HepG2 (cell line): ENCODE data around the gene SEMA4A. TPM values are rescaled to one million over a fixed set of nuclear protein-coding genes. Genes with fewer than 3 reads are reported as not detected.
"Not testable (repeated sequence)": the region's sequence is repeated elsewhere in the genome, so short reads cannot be mapped to it uniquely, and the experiment has no call there.

ENCODE experiments used
- ATAC-seq: fragments of 200-7000 bp; cut with Tn5 transposase; 3 replicates; pipeline ENCODE4 v1.9.1; 2020; ENCODE audit warnings: mild to moderate bottlenecking, moderate library complexity
- BruUV-seq: library from RNA; stranded (reverse); fragments of 400-500 nt; replicated peaks from 2 replicates; lab custom pipeline; 2021; lab: Mats Ljungman, UMichigan
- CTCF ChIA-PET: fragments of 300-600 bp; formaldehyde crosslinking; extraction: SDS; loops from one replicate; lab custom pipeline; 2021; ENCODE audit warnings: low total read pairs, inconsistent platforms, low intra/inter-chr PET ratio; lab: Yijun Ruan, JAX
- POLR2A ChIA-PET: fragments of 350-600 bp; sonication (Branson Sonifier 250); formaldehyde crosslinking; loops from one replicate; lab custom pipeline; 2020; ENCODE audit warnings: antibody characterized with exemption, inconsistent platforms; lab: Yijun Ruan, JAX
- DNase-seq: peaks from one replicate; pipeline ENCODE4 v3.0.0-alpha.2; 2015; ENCODE audit warnings: low spot score
- FAIRE-seq: peaks from 3 replicates; lab custom pipeline; 2011; peaks lifted over from hg19 to GRCh38; lab: Jason Lieb, UNC
- H2AFZ ChIP-seq: one replicate; pipeline ENCODE4 v1.6.1; 2011; ENCODE audit warnings: low read length, inconsistent platforms
- H3K27ac ChIP-seq: fragments of 300-600 bp; 3 replicates; pipeline ENCODE4 v1.8.0; 2011; ENCODE audit warnings: mixed run types, mild to moderate bottlenecking, mixed read lengths, low read length, inconsistent platforms; ENCODE audit not compliant: insufficient read depth; ENCODE audit errors: extremely low read length
- H3K27me3 ChIP-seq, 2 experiments: fragments of 200-600 bp in 1 of 2; 2 replicates in 1 of 2; 3 replicates in 1 of 2; pipeline versions ENCODE4 v1.6.0 to v1.8.0; 2011; ENCODE audit warnings: low read length in 2 of 2, mild to moderate bottlenecking in 2 of 2, moderate library complexity in 2 of 2, inconsistent platforms in 1 of 2; ENCODE audit not compliant: insufficient read depth in 2 of 2, control insufficient read depth in 1 of 2
- H3K36me3 ChIP-seq, 2 experiments: fragments of 200-600 bp in 1 of 2; replicated peaks in 1 of 2; 2 replicates in 1 of 2; 3 replicates in 1 of 2; pipeline versions ENCODE4 v1.5.1 to v1.8.0; 2011; ENCODE audit warnings: low read length in 2 of 2, inconsistent platforms in 1 of 2; ENCODE audit not compliant: insufficient read depth in 2 of 2, control insufficient read depth in 1 of 2
- H3K4me1 ChIP-seq: 2 replicates; pipeline ENCODE4 v1.5.1; 2012; ENCODE audit warnings: low read length, inconsistent platforms; ENCODE audit not compliant: insufficient read depth
- H3K4me2 ChIP-seq: 2 replicates; pipeline ENCODE4 v1.6.0; 2011; ENCODE audit warnings: low read depth, low read length, inconsistent platforms
- H3K4me3 ChIP-seq, 3 experiments: fragments of 200-600 bp in 1 of 3; sonication (generic), shearing (Covaris generic) in 1 of 3; replicated peaks in 1 of 3; 2 replicates each; pipeline ENCODE4 v1.5.1; 2011 to 2016; ENCODE audit warnings: low read length in 3 of 3, inconsistent platforms in 2 of 3, low read depth in 2 of 3, mild to moderate bottlenecking in 2 of 3, control low read depth in 1 of 3, mixed read lengths in 1 of 3; ENCODE audit not compliant: insufficient read depth in 1 of 3
- H3K79me2 ChIP-seq: one replicate; pipeline ENCODE4 v1.6.1; 2011; ENCODE audit warnings: low read length, inconsistent platforms; ENCODE audit not compliant: insufficient read depth
- H3K9ac ChIP-seq: 2 replicates; pipeline ENCODE4 v1.6.0; 2011; ENCODE audit warnings: mild to moderate bottlenecking, low read depth, low read length, inconsistent platforms; ENCODE audit not compliant: insufficient read depth
- H3K9me3 ChIP-seq: 2 replicates; pipeline ENCODE4 v1.5.1; 2012; ENCODE audit warnings: mild to moderate bottlenecking, low read length
- H4K20me1 ChIP-seq: 2 replicates; pipeline ENCODE4 v1.6.0; 2011; ENCODE audit warnings: inconsistent platforms, mild to moderate bottlenecking, low read length, moderate library complexity; ENCODE audit not compliant: insufficient read depth
- BCL6 ChIP-seq: IDR thresholded peaks from 2 replicates; pipeline ENCODE4 v1.6.1; 2016; ENCODE audit warnings: missing genetic modification reagents, missing compliant biosample characterization
- DMAP1 ChIP-seq: IDR thresholded peaks from 2 replicates; pipeline ENCODE4 v1.6.1; 2016
- IRF2 ChIP-seq: IDR thresholded peaks from 2 replicates; pipeline ENCODE4 v1.6.1; 2018; ENCODE audit warnings: missing genetic modification reagents, missing compliant biosample characterization
- NCOA2 ChIP-seq: sonication (generic); formaldehyde crosslinking; IDR thresholded peaks from 2 replicates; pipeline ENCODE4 v1.8.0; 2022; ENCODE audit warnings: inconsistent platforms
- ONECUT2 ChIP-seq: sonication (generic); formaldehyde crosslinking; IDR thresholded peaks from 2 replicates; pipeline ENCODE4 v1.4.0; 2020; ENCODE audit warnings: missing genetic modification reagents
- POLR2A ChIP-seq, 2 experiments: IDR thresholded peaks; 2 replicates each; pipeline ENCODE4 v1.6.1; 2011; ENCODE audit warnings: low read depth in 2 of 2, low read length in 2 of 2, mild to moderate bottlenecking in 1 of 2, moderate library complexity in 1 of 2; ENCODE audit not compliant: insufficient read depth in 1 of 2
- RARA ChIP-seq: IDR thresholded peaks from 2 replicates; pipeline ENCODE4 v1.6.1; 2016; ENCODE audit warnings: missing genetic modification reagents, missing compliant biosample characterization
- SOX5 ChIP-seq: IDR thresholded peaks from 2 replicates; pipeline ENCODE4 v1.6.1; 2016; ENCODE audit warnings: borderline replicate concordance
- WGBS: methylation state at CpG from one replicate; pipeline ENCODE4 v1.1.6; 2017; ENCODE audit warnings: low lambda C conversion rate; 5-methylcytosine and 5-hydroxymethylcytosine counted together
- in situ Hi-C: cut with HindIII; loops from 2 replicates; pipeline ENCODE4 v1.10.0; 2017; ENCODE audit warnings: low pct_unique_long_range_greater_than_20kb; ENCODE audit not compliant: extremely low pct_ligation_motif_present
- intact Hi-C: fragments of 100-400 bp; cut with micrococcal nuclease; formaldehyde crosslinking; loops from one replicate; pipeline ENCODE4 v1.10.0; 2022; ENCODE audit not compliant: unreplicated experiment
- polyA plus RNA-seq, 8 experiments: library from polyadenylated mRNA; depleted of rRNA in 3 of 8; stranded (reverse) in 7 of 8; unstranded in 1 of 8; fragments of >200 nt; fragmentation: Illumina TruSeq in 4 of 8; extraction: Trizol in 4 of 8; gene quantifications; 2 replicates each; pipeline versions ENCODE4 v1.2.1 to v1.2.3, GENCODE V29; 2011 to 2016; ENCODE audit warnings: low read depth in 4 of 8, missing spikeins in 1 of 8, mixed read lengths in 1 of 8; ENCODE audit not compliant: insufficient read depth in 1 of 8
- total RNA-seq, 5 experiments: library from RNA; depleted of rRNA; stranded (reverse); fragments of >200 nt; fragmentation: Illumina TruSeq; extraction: Trizol; gene quantifications; 2 replicates each; pipeline ENCODE4 v1.2.3, GENCODE V29; 2016; ENCODE audit warnings: low read depth in 1 of 5
- TF ChIP-seq, protein P1 (sequence below): sonication (generic); formaldehyde crosslinking; IDR thresholded peaks from 2 replicates; pipeline ENCODE4 v1.4.0; 2020; ENCODE audit warnings: missing genetic modification reagents
- TF ChIP-seq, protein P2 (sequence below): sonication (generic); formaldehyde crosslinking; conservative IDR thresholded peaks from 2 replicates; pipeline ENCODE4 v1.4.0; 2020; ENCODE audit warnings: mild to moderate bottlenecking, missing genetic modification reagents, moderate library complexity
- TF ChIP-seq, protein P3 (sequence below): IDR thresholded peaks from 2 replicates; pipeline ENCODE4 v1.6.1; 2016
- TF ChIP-seq, protein P4 (sequence below): sonication (generic); formaldehyde crosslinking; IDR thresholded peaks from 2 replicates; pipeline ENCODE4 v1.4.0; 2020; ENCODE audit warnings: missing genetic modification reagents, borderline replicate concordance

The SEMA4A gene
- total and polyA plus RNA-seq, 2 of the 13 experiments (the other 11 are each of a cell fraction or from before 2014, with no cell fraction given), result 0.09 to 0.20 TPM

DNA sequence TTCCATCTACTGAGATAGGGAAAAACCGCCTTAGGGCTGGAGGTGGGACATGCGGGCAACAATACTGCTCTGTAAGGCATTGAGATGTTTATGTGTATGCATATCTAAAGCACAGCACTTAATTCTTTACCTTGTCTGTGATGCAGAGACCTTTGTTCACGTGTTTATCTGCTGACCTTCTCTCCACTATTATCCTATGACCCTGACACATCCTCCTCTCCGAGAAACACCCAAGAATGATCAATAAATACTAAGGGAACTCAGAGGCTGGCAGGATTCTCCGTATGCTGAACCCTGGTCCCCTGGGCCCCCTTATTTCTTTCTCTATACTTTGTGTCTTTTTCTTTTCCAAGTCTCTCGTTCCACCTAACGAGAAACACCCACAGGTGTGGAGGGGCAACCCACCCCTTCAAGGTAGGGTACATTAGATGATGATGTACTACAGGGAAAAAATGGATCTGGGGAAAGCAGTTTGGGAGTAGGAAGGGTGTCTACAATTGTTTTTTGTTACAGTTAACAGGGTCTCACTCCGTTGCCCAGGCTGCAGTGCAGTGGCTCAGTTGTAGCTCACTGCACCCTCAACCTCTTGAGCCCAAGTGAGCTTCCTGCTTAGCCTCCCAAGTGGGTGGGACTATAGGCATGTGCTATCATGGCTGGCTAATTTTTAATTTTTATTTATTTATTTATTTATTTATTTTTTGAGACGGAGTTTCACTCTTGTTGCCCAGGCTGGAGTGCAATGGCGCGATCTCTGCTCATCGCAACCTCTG lies 28.8 kb downstream of the SEMA4A start:
- FAIRE-seq, in situ Hi-C loops, CTCF ChIA-PET, H3K4me3 ChIP-seq, H4K20me1 ChIP-seq, DNase-seq, H3K9ac ChIP-seq, H3K27me3 ChIP-seq, BruUV-seq, H3K36me3 ChIP-seq, H3K9me3 ChIP-seq, H2AFZ ChIP-seq, H3K79me2 ChIP-seq: not testable (repeated sequence)
- 46% methylated on average over 12 of the region's 12 CpGs for WGBS
- H3K27ac ChIP-seq, result peak overlapping the region; percentile 71
- H3K4me2 ChIP-seq, result peak overlapping the region; percentile 51
- peak; percentile 45; the same call in 2 of the 3 replicates for ATAC-seq
- intact Hi-C loops, result loop anchor here (5.0 kb wide), 1 partner anchor 35 kb away; no protein-coding TSS in a partner anchor
- POLR2A ChIA-PET, result interaction anchor here (1.2 to 5.0 kb wide), 3 partner anchors 9 to 30 kb away, joined by 3 to 40 read pairs (median 5); partner anchors contain the start of genes PMF1 and SLC25A44
- H3K4me1 ChIP-seq, result peaks cover 91% of the 10 kb centered on the region
- TF ChIP-seq NCOA2 (CRISPR knock-in tag) (peak; percentile 55), SOX5 (CRISPR knock-in tag) (peak; percentile 63; the same call in 1 of the 2 replicates), BCL6 (peak; percentile 90), DMAP1 (CRISPR knock-in tag) (peak; percentile 31; the same call in 1 of the 2 replicates), IRF2 (0 out of 2 replicates have a peak, but pooled peaks have one; percentile 0), RARA (CRISPR knock-in tag) (peak; percentile 72), ONECUT2 (CRISPR knock-in tag) (peak; percentile 82), POLR2A (IDR thresholded peaks at IDR 0.05; ENCODE audit: insufficient read depth in 1 of 2, low read depth in 2 of 2, low read length in 2 of 2) (peak in 1 of 2 experiments; percentile 35; a peak in 1 of 4 replicates)
- TF ChIP-seq, protein P1, sequence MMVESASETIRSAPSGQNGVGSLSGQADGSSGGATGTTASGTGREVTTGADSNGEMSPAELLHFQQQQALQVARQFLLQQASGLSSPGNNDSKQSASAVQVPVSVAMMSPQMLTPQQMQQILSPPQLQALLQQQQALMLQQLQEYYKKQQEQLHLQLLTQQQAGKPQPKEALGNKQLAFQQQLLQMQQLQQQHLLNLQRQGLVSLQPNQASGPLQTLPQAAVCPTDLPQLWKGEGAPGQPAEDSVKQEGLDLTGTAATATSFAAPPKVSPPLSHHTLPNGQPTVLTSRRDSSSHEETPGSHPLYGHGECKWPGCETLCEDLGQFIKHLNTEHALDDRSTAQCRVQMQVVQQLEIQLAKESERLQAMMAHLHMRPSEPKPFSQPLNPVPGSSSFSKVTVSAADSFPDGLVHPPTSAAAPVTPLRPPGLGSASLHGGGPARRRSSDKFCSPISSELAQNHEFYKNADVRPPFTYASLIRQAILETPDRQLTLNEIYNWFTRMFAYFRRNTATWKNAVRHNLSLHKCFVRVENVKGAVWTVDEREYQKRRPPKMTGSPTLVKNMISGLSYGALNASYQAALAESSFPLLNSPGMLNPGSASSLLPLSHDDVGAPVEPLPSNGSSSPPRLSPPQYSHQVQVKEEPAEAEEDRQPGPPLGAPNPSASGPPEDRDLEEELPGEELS (CRISPR knock-in tag), result peak; percentile 77
- TF ChIP-seq, protein P2, sequence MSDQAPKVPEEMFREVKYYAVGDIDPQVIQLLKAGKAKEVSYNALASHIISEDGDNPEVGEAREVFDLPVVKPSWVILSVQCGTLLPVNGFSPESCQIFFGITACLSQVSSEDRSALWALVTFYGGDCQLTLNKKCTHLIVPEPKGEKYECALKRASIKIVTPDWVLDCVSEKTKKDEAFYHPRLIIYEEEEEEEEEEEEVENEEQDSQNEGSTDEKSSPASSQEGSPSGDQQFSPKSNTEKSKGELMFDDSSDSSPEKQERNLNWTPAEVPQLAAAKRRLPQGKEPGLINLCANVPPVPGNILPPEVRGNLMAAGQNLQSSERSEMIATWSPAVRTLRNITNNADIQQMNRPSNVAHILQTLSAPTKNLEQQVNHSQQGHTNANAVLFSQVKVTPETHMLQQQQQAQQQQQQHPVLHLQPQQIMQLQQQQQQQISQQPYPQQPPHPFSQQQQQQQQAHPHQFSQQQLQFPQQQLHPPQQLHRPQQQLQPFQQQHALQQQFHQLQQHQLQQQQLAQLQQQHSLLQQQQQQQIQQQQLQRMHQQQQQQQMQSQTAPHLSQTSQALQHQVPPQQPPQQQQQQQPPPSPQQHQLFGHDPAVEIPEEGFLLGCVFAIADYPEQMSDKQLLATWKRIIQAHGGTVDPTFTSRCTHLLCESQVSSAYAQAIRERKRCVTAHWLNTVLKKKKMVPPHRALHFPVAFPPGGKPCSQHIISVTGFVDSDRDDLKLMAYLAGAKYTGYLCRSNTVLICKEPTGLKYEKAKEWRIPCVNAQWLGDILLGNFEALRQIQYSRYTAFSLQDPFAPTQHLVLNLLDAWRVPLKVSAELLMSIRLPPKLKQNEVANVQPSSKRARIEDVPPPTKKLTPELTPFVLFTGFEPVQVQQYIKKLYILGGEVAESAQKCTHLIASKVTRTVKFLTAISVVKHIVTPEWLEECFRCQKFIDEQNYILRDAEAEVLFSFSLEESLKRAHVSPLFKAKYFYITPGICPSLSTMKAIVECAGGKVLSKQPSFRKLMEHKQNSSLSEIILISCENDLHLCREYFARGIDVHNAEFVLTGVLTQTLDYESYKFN, result peak; percentile 58; the same call in 1 of the 2 replicates
- TF ChIP-seq, protein P3, sequence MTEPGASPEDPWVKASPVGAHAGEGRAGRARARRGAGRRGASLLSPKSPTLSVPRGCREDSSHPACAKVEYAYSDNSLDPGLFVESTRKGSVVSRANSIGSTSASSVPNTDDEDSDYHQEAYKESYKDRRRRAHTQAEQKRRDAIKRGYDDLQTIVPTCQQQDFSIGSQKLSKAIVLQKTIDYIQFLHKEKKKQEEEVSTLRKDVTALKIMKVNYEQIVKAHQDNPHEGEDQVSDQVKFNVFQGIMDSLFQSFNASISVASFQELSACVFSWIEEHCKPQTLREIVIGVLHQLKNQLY (CRISPR knock-in tag), result peak; percentile 94
- TF ChIP-seq, protein P4, sequence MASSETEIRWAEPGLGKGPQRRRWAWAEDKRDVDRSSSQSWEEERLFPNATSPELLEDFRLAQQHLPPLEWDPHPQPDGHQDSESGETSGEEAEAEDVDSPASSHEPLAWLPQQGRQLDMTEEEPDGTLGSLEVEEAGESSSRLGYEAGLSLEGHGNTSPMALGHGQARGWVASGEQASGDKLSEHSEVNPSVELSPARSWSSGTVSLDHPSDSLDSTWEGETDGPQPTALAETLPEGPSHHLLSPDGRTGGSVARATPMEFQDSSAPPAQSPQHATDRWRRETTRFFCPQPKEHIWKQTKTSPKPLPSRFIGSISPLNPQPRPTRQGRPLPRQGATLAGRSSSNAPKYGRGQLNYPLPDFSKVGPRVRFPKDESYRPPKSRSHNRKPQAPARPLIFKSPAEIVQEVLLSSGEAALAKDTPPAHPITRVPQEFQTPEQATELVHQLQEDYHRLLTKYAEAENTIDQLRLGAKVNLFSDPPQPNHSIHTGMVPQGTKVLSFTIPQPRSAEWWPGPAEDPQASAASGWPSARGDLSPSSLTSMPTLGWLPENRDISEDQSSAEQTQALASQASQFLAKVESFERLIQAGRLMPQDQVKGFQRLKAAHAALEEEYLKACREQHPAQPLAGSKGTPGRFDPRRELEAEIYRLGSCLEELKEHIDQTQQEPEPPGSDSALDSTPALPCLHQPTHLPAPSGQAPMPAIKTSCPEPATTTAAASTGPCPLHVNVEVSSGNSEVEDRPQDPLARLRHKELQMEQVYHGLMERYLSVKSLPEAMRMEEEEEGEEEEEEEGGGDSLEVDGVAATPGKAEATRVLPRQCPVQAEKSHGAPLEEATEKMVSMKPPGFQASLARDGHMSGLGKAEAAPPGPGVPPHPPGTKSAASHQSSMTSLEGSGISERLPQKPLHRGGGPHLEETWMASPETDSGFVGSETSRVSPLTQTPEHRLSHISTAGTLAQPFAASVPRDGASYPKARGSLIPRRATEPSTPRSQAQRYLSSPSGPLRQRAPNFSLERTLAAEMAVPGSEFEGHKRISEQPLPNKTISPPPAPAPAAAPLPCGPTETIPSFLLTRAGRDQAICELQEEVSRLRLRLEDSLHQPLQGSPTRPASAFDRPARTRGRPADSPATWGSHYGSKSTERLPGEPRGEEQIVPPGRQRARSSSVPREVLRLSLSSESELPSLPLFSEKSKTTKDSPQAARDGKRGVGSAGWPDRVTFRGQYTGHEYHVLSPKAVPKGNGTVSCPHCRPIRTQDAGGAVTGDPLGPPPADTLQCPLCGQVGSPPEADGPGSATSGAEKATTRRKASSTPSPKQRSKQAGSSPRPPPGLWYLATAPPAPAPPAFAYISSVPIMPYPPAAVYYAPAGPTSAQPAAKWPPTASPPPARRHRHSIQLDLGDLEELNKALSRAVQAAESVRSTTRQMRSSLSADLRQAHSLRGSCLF (CRISPR knock-in tag), result 0 out of 2 replicates have a peak, but pooled peaks have one; percentile 17
